GM19043 (cell line): ENCODE data around the gene IFIT3.
"Not testable (repeated sequence)": the region's sequence is repeated elsewhere in the genome, so short reads cannot be mapped to it uniquely, and the experiment has no call there.

Experiments
- ATAC-seq: cut with Tn5 transposase; IDR thresholded peaks from one replicate; pipeline ENCODE4 v1.9.1; 2021; ENCODE audit warnings: low read depth; ENCODE audit not compliant: unreplicated experiment

IFIT3 gene, protein sequence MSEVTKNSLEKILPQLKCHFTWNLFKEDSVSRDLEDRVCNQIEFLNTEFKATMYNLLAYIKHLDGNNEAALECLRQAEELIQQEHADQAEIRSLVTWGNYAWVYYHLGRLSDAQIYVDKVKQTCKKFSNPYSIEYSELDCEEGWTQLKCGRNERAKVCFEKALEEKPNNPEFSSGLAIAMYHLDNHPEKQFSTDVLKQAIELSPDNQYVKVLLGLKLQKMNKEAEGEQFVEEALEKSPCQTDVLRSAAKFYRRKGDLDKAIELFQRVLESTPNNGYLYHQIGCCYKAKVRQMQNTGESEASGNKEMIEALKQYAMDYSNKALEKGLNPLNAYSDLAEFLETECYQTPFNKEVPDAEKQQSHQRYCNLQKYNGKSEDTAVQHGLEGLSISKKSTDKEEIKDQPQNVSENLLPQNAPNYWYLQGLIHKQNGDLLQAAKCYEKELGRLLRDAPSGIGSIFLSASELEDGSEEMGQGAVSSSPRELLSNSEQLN

DNA sequence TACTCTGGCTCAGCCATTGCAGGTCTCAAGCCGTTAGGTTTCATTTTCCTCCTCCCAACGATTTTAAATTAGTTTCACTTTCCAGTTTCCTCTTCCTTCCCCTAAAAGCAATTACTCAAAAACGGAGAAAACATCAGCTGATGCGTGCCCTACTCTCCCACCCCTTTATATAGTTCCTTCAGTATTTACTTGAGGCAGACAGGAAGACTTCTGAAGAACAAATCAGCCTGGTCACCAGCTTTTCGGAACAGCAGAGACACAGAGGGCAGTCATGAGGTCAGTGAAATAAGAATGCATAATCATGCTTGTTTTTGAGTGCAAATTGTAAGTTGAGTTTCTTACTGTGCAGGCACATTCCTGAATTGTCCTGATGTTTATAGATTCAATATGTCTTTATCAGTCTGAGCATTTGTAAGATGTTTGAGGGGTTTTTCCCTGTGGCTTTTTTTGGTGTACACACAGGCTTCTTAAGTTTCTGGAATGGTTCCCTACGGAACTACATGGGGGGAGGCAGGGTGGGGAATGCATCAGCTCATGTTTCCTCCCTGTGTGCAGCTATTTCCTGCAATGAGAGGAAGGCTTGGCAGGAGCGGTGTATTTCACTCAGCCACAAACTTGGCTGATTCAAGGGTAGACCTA lies at the start of gene IFIT3:
IFIT3 (plus strand) TSS at position 195 of the 639 bp plus-strand sequence; CDS start at position 272, 77 bp downstream.
- ATAC-seq = no peak

DNA sequence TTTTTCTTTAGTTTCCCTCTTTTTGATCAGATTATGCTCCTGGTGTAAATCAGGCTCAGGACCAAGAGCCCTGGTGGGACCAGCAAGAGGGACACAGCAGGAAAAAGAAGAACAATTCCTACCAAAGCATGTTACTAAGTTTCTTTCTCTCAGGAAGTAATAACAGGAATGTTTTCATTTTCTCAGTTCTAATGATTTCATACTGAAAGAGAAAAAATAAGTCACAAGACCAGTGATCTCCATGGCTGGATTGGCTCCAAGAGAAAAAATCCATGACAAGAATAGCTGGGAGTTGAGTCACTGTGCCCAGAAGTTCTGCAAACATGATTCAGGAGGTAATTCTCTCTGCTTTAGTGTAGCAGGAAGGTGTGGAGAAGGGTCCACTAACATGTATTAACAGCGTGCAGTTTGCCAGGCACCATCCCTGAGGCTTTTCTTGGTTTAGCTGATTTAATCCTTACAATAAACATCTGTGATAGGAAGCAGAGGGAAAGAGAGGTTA lies 49.7 kb upstream of the IFIT3 start:
- ATAC-seq = no peak

DNA sequence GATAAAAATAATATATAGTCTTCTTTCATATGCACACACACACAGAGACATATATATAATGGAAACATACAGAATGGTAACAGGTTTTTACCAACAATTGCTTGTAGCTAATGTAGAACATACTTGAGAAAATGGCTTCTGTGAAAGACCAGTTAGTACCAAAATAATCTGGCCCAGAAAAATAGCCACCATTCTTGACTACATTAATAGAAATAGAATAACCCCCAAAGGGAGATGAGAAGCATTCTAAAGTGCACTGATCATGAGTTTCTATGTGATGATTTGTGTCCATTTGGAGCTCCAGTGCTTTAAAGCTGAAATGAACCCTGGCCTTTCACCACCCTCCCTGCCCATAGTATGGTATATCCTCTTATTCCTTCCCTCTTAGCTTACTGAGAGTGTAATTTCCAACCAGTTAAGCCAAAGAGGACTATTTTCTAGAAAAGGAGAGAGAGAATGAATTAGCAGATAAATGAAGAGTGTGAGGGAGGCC lies 48.9 kb upstream of the IFIT3 start:
- ATAC-seq = no peak

DNA sequence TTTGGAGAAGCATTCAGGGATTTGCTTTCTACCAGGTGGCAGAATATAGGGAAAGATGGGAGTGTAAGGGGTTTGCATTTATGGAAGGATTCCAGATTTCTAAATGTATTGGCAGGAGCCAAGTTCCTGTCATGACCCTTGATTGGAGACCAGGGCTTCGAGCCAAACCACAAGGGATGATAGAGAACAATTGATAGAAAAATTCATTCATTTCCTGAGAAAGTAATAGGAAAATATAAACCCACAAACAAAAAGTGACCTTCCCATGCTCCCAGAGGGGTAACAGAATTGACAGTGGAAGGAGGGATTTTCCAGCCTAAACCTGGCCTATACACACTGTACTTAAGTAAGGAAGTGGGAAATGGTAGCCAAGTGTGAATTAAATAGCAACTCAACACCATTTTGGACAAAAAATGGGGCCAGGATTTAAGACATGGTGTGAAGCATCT lies 48.4 kb upstream of the IFIT3 start:
- ATAC-seq = no peak

DNA sequence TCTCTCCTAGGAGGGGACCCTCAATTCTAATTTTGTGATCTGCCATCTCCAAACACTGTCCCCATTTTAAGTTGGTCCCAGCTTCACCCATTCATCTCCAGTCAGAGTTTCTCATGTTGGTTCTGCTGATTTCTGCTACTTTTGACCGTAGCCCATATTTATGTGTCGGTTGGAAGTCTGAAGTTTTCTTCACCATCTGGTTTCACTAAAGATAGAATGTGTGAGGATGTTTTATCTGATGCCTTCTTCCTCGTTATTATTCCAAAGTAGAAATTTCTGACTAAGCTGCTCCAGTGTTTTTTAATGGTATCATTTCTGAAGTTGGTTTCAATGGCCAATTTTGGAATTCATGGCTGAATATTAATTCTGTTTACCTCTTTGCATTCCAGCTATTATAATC lies 47.3 kb upstream of the IFIT3 start:
- ATAC-seq = no peak

DNA sequence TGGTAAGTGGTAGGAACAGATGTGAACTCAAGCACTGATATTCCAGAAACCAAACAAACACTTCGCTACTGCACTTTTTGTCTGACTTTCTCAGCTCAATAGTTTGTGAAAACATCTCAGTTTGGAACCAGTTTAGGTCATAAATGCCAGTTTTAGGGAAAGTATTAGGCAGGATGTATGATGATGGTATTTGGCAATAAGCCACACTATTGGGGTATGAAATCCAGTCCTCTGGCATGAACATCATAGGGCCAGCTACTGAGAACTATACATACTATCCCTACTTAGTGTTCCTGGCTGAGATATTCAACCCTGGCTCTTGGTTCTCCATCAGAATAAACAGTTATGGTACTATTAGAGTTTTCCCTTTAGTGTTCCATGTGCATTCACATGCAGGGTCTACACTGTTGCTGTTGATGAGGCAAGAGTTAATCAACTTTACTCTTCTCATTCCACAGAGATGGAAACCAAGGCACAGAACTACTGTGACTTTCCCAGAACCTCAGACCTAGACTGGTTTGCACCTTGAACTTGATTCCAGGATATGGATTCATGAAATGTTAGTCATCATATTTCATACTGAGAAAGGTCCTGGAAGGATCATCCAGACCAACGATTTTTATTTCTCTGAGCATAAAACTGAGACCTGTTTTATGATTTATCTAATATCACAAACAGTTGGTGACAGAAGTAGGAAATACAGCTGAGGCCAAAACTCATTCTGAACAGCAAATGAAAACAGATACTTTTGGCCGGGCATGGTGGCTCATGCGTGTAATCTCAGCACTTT lies 46.0 kb upstream of the IFIT3 start:
- no peak for ATAC-seq

DNA sequence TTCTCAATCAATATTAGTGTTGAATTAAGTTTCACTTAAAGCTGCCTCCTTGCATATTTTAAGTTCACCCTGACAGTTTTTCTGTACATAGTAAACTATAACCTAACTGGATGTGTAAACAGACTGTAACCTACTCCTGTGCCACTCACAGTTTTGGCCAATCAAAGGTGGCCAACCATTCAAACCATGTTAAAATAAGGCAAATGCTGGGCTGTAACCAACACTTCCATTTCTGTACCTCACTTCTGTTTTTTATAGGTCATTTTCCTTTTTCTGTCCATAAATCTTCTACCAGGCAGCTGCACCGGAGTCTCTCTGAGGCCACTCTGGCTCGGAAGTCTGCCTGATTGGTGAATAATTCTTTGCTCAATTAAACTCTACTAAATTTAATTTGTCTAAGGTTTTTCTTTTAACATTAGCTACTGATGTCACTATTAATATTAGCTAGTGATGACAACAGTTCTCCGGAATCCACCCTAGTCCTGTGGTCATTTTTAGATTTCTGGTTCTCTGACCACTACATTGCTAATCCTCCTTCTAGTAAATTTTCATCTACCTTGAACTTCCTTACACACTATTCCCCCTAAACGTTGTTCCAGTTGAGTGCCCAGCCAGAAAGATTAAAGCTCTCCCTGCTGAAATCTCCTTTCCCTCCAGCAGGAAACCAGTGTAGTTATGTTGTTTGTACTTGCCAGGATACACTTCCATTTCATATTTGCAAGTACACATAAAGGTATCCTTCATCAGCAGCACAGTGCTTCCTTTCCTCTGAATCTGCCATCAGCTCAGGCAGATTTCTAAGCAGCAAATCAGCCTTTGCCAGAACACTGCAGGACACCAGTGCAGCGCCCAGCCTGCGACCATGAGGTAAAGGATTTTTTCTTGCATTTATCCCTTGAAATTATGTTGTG lies 44.5 kb upstream of the IFIT3 start:
- no peak for ATAC-seq

DNA sequence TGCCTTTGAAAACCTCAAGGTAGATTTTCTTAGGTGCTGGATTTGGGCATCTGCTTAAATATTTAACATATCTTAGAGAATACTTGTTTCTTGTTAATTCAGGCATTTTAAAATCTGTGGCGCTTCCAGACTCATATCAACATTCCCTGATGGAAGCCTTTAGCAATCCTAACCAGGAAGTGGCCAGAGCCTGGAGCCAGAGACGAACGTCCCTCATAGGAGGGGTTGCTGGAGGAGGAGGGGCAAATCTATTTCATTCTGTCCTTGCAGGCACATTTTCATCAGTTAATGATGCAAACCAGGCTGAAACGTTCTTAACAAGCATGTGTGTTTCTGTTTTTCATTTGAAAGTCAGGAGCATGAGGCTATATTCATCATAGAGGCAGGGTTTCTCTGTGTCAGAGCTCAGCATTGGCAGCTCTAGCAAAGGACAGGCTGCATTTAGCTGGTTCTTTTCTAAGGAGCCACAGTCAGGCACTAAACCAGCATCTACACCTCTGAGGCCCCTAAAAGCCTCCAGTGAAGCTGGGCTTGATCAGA lies 43.8 kb upstream of the IFIT3 start:
- no peak for ATAC-seq

DNA sequence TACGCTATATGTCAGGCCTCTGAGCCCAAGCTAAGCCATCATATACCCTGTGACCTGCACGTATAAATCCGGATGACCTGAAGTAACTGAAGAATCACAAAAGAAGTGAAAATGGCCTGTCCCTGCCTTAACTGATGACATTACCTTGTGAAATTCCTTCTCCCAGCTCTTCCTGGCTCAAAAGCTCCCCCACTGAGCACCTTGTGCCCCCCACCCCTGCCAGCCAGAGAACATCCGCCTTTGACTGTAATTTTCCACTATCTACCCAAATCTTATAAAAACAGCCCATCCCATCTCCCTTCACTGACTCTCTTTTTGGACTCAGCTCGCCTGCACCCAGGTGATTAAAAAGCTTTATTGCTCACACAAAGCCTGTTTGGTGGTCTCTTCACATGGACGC lies 43.1 kb upstream of the IFIT3 start:
- ATAC-seq = not testable (repeated sequence)

DNA sequence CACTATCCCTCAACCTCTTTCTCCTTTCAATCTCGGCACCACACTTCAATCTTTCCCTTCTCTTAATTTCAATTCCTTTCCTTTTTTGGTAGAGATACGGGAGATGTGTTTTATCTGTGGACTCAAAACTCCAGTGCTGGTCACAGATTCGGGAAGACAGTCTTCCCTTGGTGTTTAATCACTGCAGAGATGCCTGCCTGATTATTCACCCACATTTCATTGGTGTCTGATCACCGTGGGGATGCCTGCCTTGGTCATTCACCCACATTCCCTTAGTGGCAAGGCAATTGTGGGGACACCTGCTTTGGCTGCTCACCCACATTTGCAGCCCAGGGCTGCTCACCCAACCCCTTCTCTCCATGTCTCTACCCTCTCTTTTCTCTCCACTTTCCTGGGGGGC lies 42.5 kb upstream of the IFIT3 start:
- ATAC-seq = not testable (repeated sequence)

DNA sequence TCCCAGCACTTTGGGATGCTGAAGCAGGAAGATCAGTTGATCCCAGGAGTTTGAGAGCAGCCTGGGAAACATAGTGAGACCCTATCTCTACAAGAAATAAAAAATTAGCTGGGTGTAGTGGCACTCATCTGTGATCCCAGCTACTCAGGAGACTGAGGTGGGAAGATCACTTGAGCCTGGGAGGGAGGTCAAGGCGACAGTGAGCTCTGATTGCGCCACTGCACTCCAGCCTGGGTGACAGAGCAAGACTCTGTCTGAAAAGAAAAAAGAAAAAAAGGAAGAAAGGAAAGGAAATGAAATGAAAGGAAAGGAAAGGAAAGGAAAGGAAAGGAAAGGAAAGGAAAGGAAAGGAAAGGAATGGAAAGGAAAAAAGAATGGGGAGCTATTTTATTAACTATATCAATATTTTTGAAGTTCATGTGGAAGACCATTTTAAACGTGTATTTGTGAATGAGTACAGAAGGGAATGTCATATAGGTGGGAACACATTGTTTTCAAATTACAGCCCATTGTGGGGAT lies 33.0 kb upstream of the IFIT3 start:
- ATAC-seq = no peak

DNA sequence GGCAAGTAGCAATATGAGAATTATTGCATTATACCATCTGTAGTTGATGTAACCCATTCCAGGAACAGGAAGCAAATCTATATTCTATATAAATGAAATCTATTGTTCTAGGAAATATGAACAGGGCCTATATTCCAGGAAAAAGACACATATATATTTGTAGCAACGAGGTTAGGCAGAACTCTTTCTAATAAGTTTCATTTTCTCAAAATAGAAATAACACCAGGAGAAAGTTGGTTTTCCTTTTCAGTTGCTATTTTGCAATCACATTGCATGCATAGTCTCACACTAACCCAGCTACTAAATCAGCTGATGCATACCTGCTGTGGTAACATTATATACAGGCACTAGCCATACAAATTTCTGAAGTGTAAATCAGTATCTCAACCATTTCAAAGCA lies 32.2 kb upstream of the IFIT3 start:
- no peak for ATAC-seq

DNA sequence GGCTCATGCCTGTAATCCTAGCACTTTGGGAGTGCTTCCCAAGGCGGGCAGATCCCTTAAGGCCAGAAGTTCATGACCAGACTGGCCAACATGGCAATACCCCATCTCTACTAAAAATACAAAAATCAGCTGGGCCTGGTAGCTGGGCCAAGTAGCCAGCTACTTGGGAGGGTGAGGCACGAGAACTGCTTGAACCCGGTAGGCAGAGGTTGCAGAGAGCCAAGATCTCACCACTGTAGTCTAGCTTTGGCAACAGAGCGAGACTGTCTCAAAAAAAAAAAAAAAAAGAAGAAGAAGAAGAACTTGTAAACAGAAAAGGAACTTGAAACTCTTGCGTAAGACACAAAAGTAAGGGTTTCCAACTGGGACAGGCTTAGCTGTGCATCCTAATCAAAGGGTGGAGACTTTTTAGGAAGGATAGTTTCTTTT lies 31.6 kb upstream of the IFIT3 start:
- ATAC-seq = no peak

DNA sequence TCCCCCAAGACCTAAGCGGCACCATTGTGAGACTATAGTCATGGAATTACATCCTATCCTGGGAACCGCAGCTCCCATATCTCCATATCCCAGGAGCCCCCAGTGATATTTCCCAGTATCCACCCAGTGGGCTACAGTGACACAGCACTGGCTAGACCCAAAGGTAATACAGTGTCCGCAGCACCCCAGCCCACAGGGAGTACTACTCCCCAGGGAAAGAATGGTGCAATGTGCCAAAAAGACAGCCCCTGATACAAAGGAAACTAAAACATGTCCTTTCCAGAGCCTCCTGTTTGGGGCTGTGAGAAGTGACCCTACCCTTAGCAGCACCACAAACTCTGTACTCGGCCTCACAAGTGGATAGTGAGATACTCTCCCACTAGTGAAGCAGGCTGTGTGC lies 30.4 kb upstream of the IFIT3 start:
- ATAC-seq = no peak

DNA sequence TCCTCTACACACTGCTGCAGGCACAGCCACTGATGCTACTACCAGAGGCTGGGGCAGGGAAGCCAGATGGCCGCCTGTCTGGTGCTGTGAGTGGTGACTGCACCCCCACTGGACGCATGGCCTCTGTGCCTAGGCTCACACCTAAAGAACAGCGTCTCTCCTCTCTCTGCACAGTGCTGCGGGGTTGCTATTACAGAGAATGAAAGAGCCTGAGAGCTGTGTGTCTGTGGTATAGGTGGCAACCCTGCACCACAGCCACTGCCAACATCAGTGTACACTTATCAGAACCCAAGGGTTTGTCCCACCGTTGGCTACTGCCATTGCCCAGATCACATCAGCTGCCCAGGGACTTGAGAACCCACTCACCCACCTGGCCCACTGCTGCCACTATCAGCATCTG lies 30.0 kb upstream of the IFIT3 start:
- ATAC-seq = no peak

DNA sequence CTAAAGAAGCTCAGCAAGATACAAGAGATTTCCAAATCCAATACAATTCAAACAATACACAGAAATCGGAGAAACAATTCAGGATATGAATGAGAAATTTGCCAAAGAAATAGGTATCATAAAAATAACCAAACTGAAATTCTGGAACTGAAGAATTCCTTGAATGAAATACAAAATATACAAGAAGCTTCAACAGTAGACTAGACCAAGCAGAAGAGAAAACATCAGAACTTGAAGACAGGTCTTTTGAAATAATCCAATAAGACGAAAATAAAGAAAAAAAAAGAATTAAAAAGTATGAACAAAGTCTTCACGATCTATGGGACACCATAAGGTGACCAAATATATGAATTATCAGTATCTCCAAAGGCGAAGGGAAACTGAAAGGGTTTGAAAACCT lies 28.8 kb upstream of the IFIT3 start:
- ATAC-seq = no peak

DNA sequence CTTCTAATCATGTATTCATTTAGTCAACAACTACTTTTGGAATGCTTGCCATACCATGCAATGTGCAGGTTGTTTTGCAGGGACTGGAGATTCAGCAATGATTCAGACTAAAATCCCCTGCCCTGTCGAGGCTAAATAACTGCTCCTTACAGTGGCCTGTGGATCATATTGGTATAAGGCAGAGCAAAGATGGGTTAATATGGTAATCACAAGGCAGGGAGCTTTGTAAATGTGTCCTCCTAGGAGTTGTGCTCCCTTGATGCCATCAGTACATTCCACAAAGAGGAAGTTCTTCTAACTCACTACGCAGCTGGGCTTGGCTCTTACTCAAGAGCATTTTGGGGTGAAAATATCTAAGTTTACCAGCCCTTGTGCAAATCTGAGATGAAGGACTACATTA lies 26.6 kb upstream of the IFIT3 start:
- ATAC-seq = peak; percentile 20

DNA sequence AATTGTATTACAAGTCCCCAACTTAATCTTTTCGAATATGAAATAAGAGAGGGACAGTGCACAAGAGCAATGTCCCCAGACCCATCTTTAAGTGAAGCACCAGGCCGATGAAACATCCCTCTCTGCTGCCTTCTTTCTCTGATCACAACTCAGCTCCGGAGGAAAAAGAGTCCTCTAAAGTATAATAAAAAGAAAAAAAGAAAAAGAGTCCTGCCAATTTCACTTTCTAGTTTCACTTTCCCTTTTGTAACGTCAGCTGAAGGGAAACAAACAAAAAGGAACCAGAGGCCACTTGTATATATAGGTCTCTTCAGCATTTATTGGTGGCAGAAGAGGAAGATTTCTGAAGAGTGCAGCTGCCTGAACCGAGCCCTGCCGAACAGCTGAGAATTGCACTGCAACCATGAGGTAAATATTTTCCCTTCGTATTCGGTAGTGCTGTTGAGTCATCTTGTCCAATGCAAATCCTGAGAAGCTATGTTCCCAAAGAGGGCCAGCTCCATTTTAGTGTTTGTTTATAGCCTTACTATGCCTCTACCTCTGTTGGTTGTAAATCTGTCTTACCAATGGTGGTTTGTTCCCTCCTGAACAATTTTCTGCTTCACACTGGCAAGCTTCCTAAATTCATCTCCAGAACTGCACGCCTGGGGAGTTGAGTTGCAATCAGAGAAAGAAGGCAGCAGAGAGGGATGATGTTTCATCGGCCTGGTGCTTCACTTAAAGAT lies 25.9 kb upstream of the IFIT3 start, which contains the start of gene IFIT2:
IFIT2 (plus strand) TSS at position 326 of the 725 bp plus-strand sequence; CDS start at position 404, 78 bp downstream.
- peak; percentile 77 for ATAC-seq
